Neural progenitor cell (in vitro differentiated cells): ENCODE measurements around the gene MYLK2. TPM values are rescaled to one million over a fixed set of nuclear protein-coding genes. Genes with fewer than 3 reads are reported as not detected.

Experiments used
- DNase-seq: peaks from one replicate; pipeline ENCODE4 v3.0.0-alpha.2; 2016; ENCODE audit warnings: low spot score
- H2AFZ ChIP-seq: fragments of 200-600 bp; sonication (generic); replicated peaks from 2 replicates; pipeline ENCODE4 v1.6.1; 2016; ENCODE audit warnings: antibody characterized with exemption
- H3F3A ChIP-seq: fragments of 200-600 bp; sonication (generic); 2 replicates; pipeline ENCODE4 v1.6.1; 2016; ENCODE audit warnings: antibody characterized with exemption, low read depth
- H3K27ac ChIP-seq: fragments of 200-600 bp; sonication (generic); 2 replicates; pipeline ENCODE4 v1.5.1; 2016; ENCODE audit warnings: mild to moderate bottlenecking
- H3K27me3 ChIP-seq: fragments of 200-600 bp; sonication (generic); 2 replicates; pipeline ENCODE4 v1.6.1; 2016; ENCODE audit warnings: mild to moderate bottlenecking, moderate library complexity
- H3K36me3 ChIP-seq: fragments of 200-600 bp; sonication (generic); 2 replicates; pipeline ENCODE4 v1.5.1; 2016
- H3K4me1 ChIP-seq: fragments of 200-600 bp; sonication (generic); 2 replicates; pipeline ENCODE4 v1.6.1; 2016; ENCODE audit warnings: mixed run types
- H3K4me2 ChIP-seq: fragments of 200-600 bp; sonication (generic); 2 replicates; pipeline ENCODE4 v1.6.1; 2016
- H3K4me3 ChIP-seq: fragments of 200-600 bp; sonication (generic); 2 replicates; pipeline ENCODE4 v1.5.1; 2016
- H3K79me2 ChIP-seq: fragments of 200-600 bp; sonication (generic); 2 replicates; pipeline ENCODE4 v1.6.1; 2016; ENCODE audit warnings: low read depth
- H3K9ac ChIP-seq: fragments of 200-600 bp; sonication (generic); 2 replicates; pipeline ENCODE4 v1.6.1; 2016
- H3K9me3 ChIP-seq: fragments of 200-600 bp; sonication (generic); 2 replicates; pipeline ENCODE4 v1.5.1; 2016; ENCODE audit warnings: low read depth
- H4K20me1 ChIP-seq: fragments of 200-600 bp; sonication (generic); 2 replicates; pipeline ENCODE4 v1.6.1; 2016; ENCODE audit warnings: low read depth
- H3K27ac Mint-ChIP-seq: 3 replicates; pipeline ENCODE4 v1.8.0; 2021; ENCODE audit warnings: mixed read lengths
- H3K27me3 Mint-ChIP-seq: 2 replicates; pipeline ENCODE4 v1.8.0; 2022; ENCODE audit warnings: low read depth, mild to moderate bottlenecking, inconsistent platforms, moderate library complexity, mixed read lengths; ENCODE audit not compliant: insufficient read depth
- H3K36me3 Mint-ChIP-seq: 3 replicates; pipeline ENCODE4 v1.8.0; 2021; ENCODE audit warnings: mixed read lengths
- H3K4me1 Mint-ChIP-seq: 3 replicates; pipeline ENCODE4 v1.8.0; 2021; ENCODE audit warnings: mixed read lengths
- H3K4me3 Mint-ChIP-seq: 3 replicates; pipeline ENCODE4 v1.8.0; 2021; ENCODE audit warnings: mild to moderate bottlenecking, moderate library complexity, mixed read lengths
- H3K9me3 Mint-ChIP-seq: 3 replicates; pipeline ENCODE4 v1.8.0; 2020; ENCODE audit warnings: mixed read lengths
- EZH2 ChIP-seq: fragments of 200-600 bp; sonication (generic); IDR thresholded peaks from 2 replicates; pipeline ENCODE4 v1.6.1; 2017; ENCODE audit warnings: antibody characterized with exemption, mild to moderate bottlenecking, moderate library complexity
- EZH2phosphoT487 ChIP-seq: fragments of 200-600 bp; sonication (generic); IDR thresholded peaks from 2 replicates; pipeline ENCODE4 v1.6.1; 2017; ENCODE audit warnings: antibody characterized with exemption
- total RNA-seq: library from RNA; depleted of rRNA; stranded (reverse); fragments of >200 nt; gene quantifications from 2 replicates; pipeline ENCODE4 v1.2.3, GENCODE V29; 2015; ENCODE audit warnings: low replicate concordance
- TF ChIP-seq, protein P1 (sequence below): fragments of 200-600 bp; sonication (generic); IDR thresholded peaks from 2 replicates; pipeline ENCODE4 v1.5.1; 2017; ENCODE audit warnings: antibody characterized with exemption, mild to moderate bottlenecking

Gene MYLK2
- total RNA-seq, 1 donor from 2014 or later, result not detected

DNA sequence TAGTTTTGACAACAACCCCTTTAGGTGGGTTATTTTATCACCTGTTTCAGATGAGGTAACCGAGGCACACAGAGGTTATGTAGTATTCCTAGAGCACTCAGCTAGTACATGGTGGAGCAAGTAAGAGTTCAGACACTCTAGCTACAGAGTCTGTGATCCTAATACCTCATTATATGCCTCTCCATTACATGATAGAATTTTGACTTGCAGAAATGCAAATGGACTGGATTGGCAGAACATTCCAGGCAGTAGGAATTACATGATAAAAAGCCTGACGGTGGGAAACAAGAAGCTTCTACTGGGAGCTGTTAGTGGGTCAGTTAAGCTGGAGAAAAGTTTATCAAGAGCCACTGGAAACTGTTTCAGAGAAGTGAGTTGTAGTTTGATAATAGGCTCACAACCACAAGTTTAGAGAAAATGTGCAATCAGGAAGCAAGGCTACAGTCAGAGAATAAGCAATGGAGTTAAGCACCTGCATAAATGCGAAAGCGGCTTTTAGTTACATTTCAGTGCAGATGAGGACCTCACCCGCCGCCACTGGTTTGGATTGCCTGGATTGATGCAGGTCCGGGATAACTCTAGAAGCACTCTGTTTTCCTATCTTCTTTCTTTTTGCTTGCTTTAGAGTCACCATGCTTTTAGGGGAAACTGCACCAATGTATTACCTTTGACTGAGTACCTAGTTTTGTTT, 34.7 kb upstream of the MYLK2 start:
- Histone ChIP-seq H4K20me1 (peaks cover 13% of the 10 kb centered on the region), H3K27me3 (no peaks in the 10 kb centered on the region), H3F3A (peaks cover 8% of the 10 kb centered on the region), H3K27ac (no peak overlapping the region), H3K4me3 (no peak overlapping the region), H3K4me2 (no peak overlapping the region), H3K79me2 (no peaks in the 10 kb centered on the region), H3K9me3 (no peaks in the 10 kb centered on the region), H2AFZ (no peak overlapping the region), H3K9ac (no peak overlapping the region), H3K36me3 (peaks cover 24% of the 10 kb centered on the region), H3K4me1 (no peaks in the 10 kb centered on the region)
- no peak for DNase-seq
- H3K36me3 Mint-ChIP-seq, result peaks cover 31% of the 10 kb centered on the region
- TF ChIP-seq, protein P1, sequence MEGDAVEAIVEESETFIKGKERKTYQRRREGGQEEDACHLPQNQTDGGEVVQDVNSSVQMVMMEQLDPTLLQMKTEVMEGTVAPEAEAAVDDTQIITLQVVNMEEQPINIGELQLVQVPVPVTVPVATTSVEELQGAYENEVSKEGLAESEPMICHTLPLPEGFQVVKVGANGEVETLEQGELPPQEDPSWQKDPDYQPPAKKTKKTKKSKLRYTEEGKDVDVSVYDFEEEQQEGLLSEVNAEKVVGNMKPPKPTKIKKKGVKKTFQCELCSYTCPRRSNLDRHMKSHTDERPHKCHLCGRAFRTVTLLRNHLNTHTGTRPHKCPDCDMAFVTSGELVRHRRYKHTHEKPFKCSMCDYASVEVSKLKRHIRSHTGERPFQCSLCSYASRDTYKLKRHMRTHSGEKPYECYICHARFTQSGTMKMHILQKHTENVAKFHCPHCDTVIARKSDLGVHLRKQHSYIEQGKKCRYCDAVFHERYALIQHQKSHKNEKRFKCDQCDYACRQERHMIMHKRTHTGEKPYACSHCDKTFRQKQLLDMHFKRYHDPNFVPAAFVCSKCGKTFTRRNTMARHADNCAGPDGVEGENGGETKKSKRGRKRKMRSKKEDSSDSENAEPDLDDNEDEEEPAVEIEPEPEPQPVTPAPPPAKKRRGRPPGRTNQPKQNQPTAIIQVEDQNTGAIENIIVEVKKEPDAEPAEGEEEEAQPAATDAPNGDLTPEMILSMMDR, result no peak
- TF ChIP-seq EZH2, result no peak
- no peak for TF ChIP-seq EZH2phosphoT487
- H3K4me3 Mint-ChIP-seq, result no peak overlapping the region
- no peaks in the 10 kb centered on the region for H3K9me3 Mint-ChIP-seq
- H3K4me1 Mint-ChIP-seq, result no peaks in the 10 kb centered on the region
- no peaks in the 10 kb centered on the region for H3K27me3 Mint-ChIP-seq
- no peak overlapping the region for H3K27ac Mint-ChIP-seq

DNA sequence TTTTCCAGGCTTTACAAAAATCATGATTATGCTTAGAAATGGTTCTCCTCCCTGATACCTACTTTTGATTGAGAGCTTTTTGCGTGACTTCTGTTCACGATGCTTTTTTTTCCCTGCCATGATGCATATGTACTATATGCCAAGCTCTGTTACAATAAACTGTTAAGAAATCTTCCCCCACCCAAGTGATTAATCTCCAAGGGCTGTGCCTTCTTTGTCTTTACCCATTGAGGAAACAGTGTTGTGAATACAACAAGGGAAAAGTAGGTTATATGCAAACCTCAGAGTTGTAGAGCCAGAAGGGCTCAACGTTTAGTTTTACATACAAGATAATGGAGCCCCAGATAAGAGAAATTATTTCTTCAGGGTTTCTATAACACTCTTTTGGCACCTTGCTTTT, 34.1 kb upstream of the MYLK2 start:
- peaks cover 27% of the 10 kb centered on the region for H3K36me3 ChIP-seq
- Mint-ChIP-seq H3K27ac (no peak overlapping the region), H3K36me3 (peaks cover 28% of the 10 kb centered on the region), H3K27me3 (no peaks in the 10 kb centered on the region), H3K4me1 (no peaks in the 10 kb centered on the region), H3K9me3 (no peaks in the 10 kb centered on the region), H3K4me3 (no peak overlapping the region)
- H4K20me1 ChIP-seq, result peaks cover 14% of the 10 kb centered on the region
- H2AFZ ChIP-seq, result no peak overlapping the region
- H3K79me2 ChIP-seq, result no peaks in the 10 kb centered on the region
- no peak for TF ChIP-seq EZH2phosphoT487
- TF ChIP-seq, protein P1, result no peak
- no peak for TF ChIP-seq EZH2
- H3K4me3 ChIP-seq, result no peak overlapping the region
- H3F3A ChIP-seq, result peaks cover 8% of the 10 kb centered on the region
- no peak overlapping the region for H3K27ac ChIP-seq
- H3K4me2 ChIP-seq, result no peak overlapping the region
- H3K9ac ChIP-seq, result no peak overlapping the region
- no peaks in the 10 kb centered on the region for H3K4me1 ChIP-seq
- no peaks in the 10 kb centered on the region for H3K9me3 ChIP-seq
- H3K27me3 ChIP-seq, result no peaks in the 10 kb centered on the region
- no peak for DNase-seq

DNA sequence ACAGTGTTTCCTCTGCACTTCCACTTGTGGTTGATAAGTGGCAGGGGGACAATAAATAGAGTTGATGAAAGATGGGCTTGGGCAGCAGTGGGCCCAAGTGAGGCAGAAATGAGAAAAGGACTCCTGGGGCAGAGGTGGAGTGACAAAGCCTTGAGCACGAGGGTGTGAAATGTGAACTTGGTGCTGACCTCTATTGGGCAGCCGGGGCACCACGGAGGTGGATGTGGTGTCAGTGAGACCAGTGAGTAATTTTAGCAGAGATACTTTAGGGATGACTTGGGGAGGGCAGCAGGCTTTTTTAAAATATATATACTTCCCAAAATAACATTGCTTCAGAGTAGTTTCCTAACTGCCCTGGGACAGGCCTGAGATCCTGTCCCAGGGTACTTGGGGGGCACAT, 30.6 kb upstream of the MYLK2 start:
- no peaks in the 10 kb centered on the region for H3K27me3 Mint-ChIP-seq
- Histone ChIP-seq H3K27ac (no peak overlapping the region), H3K79me2 (no peaks in the 10 kb centered on the region), H2AFZ (no peak overlapping the region), H3K4me2 (no peak overlapping the region), H3K9me3 (no peaks in the 10 kb centered on the region), H3K36me3 (peaks cover 26% of the 10 kb centered on the region), H3K27me3 (no peaks in the 10 kb centered on the region), H3F3A (peaks cover 3% of the 10 kb centered on the region), H3K4me3 (no peak overlapping the region), H3K4me1 (no peaks in the 10 kb centered on the region), H4K20me1 (peaks cover 7% of the 10 kb centered on the region), H3K9ac (no peak overlapping the region)
- H3K9me3 Mint-ChIP-seq, result no peaks in the 10 kb centered on the region
- TF ChIP-seq, protein P1, result no peak
- TF ChIP-seq EZH2 (no peak), EZH2phosphoT487 (no peak)
- no peaks in the 10 kb centered on the region for H3K4me1 Mint-ChIP-seq
- H3K36me3 Mint-ChIP-seq, result peaks cover 25% of the 10 kb centered on the region
- no peak overlapping the region for H3K4me3 Mint-ChIP-seq
- no peak for DNase-seq
- H3K27ac Mint-ChIP-seq, result no peak overlapping the region
